ENCODE data around the gene SV2B. TPM values are rescaled to one million over a fixed set of nuclear protein-coding genes. Genes with fewer than 3 reads are reported as not detected.
A peak's percentile ranks its signal among the peaks of the same experiment; 100 is the strongest.

Gene SV2B
- total and polyA plus RNA-seq, 9 of the 15 experiments (the other 6 are each of a cell fraction or from before 2014, with no cell fraction given) = 0.01 to 0.25 (median 0.11) TPM

DNA sequence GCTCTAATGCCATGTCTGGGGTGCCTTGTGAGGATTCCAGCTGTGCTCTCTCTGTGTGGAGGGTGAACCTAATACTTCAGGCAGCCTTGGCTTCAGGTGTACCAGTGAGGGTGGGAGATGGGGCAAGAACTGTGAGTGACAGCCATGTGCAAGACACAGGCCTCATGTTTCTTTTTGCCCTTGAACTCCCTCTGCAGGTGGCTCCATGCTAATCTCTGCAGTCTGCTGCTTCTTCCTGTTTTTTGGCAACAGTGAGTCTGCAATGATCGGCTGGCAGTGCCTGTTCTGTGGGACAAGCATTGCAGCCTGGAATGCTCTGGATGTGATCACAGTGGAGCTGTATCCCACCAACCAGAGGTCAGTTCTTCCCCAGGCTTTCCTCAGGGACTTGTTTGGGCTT is 189.3 kb downstream of the SV2B start (continued):
- peak; percentile 65 for TF ChIP-seq MYC (IDR thresholded peaks at IDR 0.05; ENCODE audit: low read depth, low read length)
- no peak for TF ChIP-seq MYC (CRISPR knock-in tag; IDR thresholded peaks at IDR 0.05; ENCODE audit: borderline replicate concordance, low read depth)
- no peak for TF ChIP-seq DPF2 (IDR thresholded peaks at IDR 0.05)
- TF ChIP-seq, protein P1, sequence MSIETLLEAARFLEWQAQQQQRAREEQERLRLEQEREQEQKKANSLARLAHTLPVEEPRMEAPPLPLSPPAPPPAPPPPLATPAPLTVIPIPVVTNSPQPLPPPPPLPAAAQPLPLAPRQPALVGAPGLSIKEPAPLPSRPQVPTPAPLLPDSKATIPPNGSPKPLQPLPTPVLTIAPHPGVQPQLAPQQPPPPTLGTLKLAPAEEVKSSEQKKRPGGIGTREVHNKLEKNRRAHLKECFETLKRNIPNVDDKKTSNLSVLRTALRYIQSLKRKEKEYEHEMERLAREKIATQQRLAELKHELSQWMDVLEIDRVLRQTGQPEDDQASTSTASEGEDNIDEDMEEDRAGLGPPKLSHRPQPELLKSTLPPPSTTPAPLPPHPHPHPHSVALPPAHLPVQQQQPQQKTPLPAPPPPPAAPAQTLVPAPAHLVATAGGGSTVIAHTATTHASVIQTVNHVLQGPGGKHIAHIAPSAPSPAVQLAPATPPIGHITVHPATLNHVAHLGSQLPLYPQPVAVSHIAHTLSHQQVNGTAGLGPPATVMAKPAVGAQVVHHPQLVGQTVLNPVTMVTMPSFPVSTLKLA (conservative IDR thresholded peaks at IDR 0.05) = 0 out of 4 replicates have a peak, but pooled peaks of 1 of the 2 experiments have one; percentile 27
- no peak for TF ChIP-seq RHOXF2B (CRISPR knock-in tag; conservative IDR thresholded peaks at IDR 0.05)
- TF ChIP-seq, protein P2, sequence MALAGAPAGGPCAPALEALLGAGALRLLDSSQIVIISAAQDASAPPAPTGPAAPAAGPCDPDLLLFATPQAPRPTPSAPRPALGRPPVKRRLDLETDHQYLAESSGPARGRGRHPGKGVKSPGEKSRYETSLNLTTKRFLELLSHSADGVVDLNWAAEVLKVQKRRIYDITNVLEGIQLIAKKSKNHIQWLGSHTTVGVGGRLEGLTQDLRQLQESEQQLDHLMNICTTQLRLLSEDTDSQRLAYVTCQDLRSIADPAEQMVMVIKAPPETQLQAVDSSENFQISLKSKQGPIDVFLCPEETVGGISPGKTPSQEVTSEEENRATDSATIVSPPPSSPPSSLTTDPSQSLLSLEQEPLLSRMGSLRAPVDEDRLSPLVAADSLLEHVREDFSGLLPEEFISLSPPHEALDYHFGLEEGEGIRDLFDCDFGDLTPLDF (CRISPR knock-in tag; IDR thresholded peaks at IDR 0.05) = no peak
- peak; percentile 48; the same call in 1 of the 2 replicates for TF ChIP-seq CEBPB (tag; IDR thresholded peaks at IDR 0.05)
- TF ChIP-seq RCOR1 (IDR thresholded peaks at IDR 0.05; ENCODE audit: borderline replicate concordance in 1 of 2, low read depth in 2 of 2, low read length in 2 of 2) = 0 out of 4 replicates have a peak, but pooled peaks of 1 of the 2 experiments have one; percentile 3
- peak; percentile 23; the same call in 1 of the 2 replicates for TF ChIP-seq ESRRA (IDR thresholded peaks at IDR 0.05; ENCODE audit: borderline replicate concordance, low read depth)
- no peak for TF ChIP-seq KDM1A (IDR thresholded peaks at IDR 0.05)
- TF ChIP-seq, protein P3, sequence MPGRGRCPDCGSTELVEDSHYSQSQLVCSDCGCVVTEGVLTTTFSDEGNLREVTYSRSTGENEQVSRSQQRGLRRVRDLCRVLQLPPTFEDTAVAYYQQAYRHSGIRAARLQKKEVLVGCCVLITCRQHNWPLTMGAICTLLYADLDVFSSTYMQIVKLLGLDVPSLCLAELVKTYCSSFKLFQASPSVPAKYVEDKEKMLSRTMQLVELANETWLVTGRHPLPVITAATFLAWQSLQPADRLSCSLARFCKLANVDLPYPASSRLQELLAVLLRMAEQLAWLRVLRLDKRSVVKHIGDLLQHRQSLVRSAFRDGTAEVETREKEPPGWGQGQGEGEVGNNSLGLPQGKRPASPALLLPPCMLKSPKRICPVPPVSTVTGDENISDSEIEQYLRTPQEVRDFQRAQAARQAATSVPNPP (IDR thresholded peaks at IDR 0.05; ENCODE audit: borderline replicate concordance, insufficient read depth, insufficient read length) = no peak
- TF ChIP-seq FOSL1 (tag; conservative IDR thresholded peaks at IDR 0.05) = no peak
- peak; percentile 31; the same call in 1 of the 2 replicates for TF ChIP-seq SPI1 (IDR thresholded peaks at IDR 0.05; ENCODE audit: borderline replicate concordance, low read depth, low read length)
- TF ChIP-seq, protein P4, sequence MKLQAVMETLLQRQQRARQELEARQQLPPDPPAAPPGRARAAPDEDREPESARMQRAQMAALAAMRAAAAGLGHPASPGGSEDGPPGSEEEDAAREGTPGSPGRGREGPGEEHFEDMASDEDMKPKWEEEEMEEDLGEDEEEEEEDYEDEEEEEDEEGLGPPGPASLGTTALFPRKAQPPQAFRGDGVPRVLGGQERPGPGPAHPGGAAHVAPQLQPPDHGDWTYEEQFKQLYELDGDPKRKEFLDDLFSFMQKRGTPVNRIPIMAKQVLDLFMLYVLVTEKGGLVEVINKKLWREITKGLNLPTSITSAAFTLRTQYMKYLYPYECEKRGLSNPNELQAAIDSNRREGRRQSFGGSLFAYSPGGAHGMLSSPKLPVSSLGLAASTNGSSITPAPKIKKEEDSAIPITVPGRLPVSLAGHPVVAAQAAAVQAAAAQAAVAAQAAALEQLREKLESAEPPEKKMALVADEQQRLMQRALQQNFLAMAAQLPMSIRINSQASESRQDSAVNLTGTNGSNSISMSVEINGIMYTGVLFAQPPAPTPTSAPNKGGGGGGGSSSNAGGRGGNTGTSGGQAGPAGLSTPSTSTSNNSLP (IDR thresholded peaks at IDR 0.05; ENCODE audit: borderline replicate concordance, low read depth, low read length) = no peak
- TF ChIP-seq TEAD2 (tag; IDR thresholded peaks at IDR 0.05) = no peak
- no peak for TF ChIP-seq FOXA1 (IDR thresholded peaks at IDR 0.05; ENCODE audit: borderline replicate concordance)
- TF ChIP-seq ARHGAP35 (IDR thresholded peaks at IDR 0.05; ENCODE audit: partially characterized antibody) = no peak
- TF ChIP-seq, protein P5, sequence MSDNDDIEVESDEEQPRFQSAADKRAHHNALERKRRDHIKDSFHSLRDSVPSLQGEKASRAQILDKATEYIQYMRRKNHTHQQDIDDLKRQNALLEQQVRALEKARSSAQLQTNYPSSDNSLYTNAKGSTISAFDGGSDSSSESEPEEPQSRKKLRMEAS (CRISPR knock-in tag; IDR thresholded peaks at IDR 0.05) = 0 out of 2 replicates have a peak, but pooled peaks have one; percentile 16
- no peak for TF ChIP-seq SRSF3 (IDR thresholded peaks at IDR 0.05; ENCODE audit: insufficient read depth, low read length)
- TF ChIP-seq, protein P6, sequence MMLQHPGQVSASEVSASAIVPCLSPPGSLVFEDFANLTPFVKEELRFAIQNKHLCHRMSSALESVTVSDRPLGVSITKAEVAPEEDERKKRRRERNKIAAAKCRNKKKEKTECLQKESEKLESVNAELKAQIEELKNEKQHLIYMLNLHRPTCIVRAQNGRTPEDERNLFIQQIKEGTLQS (IDR thresholded peaks at IDR 0.05) = no peak
- TF ChIP-seq, protein P6 (CRISPR knock-in tag; conservative IDR thresholded peaks at IDR 0.05) = no peak

Measured in K562 (cell line).